HG03108 (cell line): ENCODE data around the gene ADGRG7.
"Not testable (repeated sequence)": the region's sequence is repeated elsewhere in the genome, so short reads cannot be mapped to it uniquely, and the experiment has no call there.

Experiments used
- ATAC-seq: cut with Tn5 transposase; IDR thresholded peaks from one replicate; pipeline ENCODE4 v1.9.1; 2021; ENCODE audit warnings: moderate library complexity; ENCODE audit not compliant: unreplicated experiment

The ADGRG7 gene, protein sequence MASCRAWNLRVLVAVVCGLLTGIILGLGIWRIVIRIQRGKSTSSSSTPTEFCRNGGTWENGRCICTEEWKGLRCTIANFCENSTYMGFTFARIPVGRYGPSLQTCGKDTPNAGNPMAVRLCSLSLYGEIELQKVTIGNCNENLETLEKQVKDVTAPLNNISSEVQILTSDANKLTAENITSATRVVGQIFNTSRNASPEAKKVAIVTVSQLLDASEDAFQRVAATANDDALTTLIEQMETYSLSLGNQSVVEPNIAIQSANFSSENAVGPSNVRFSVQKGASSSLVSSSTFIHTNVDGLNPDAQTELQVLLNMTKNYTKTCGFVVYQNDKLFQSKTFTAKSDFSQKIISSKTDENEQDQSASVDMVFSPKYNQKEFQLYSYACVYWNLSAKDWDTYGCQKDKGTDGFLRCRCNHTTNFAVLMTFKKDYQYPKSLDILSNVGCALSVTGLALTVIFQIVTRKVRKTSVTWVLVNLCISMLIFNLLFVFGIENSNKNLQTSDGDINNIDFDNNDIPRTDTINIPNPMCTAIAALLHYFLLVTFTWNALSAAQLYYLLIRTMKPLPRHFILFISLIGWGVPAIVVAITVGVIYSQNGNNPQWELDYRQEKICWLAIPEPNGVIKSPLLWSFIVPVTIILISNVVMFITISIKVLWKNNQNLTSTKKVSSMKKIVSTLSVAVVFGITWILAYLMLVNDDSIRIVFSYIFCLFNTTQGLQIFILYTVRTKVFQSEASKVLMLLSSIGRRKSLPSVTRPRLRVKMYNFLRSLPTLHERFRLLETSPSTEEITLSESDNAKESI

DNA sequence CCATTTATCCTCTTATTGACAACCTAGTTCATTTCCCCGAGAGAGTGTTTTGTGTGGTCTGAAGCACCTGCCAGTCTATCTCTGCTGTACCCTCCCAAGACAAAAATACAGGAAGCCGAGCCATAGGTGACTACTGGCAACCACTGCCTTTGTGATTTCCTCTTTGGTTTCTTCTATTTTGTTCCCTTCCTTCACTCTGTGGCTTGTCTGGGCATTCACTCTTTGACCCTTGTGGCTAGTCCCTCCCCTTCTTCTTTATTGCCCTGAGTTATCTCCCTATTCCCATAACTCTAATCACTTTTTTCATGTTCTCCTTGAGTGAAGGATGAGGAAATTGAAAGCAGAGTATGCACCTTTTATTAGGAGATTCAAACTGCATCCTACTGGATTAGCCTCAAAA is at the start of gene ADGRG7:
ADGRG7 (plus strand) TSS at position 297 of the 400 bp plus-strand sequence. CDS start 256 bp downstream, outside the sequence.
- no peak for ATAC-seq

DNA sequence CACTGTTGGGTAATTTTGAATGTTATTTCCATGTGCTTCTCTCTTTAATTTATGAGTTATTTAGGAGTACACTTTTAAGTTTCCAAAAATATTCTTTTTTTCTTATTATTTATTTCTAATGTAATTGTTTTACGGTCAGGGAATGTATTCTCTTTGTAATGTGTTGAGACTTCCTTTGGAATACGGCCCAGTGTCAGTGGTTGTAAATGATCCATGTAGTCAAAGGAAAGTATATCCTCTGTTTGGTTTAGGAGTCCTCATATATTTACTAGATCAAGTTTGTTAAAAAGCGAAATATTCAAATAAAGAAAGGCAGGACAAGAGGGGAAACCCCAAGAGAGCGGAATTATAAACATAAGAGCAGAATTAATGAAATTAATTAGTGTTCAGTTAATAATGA is 49.0 kb upstream of the ADGRG7 start:
- no peak for ATAC-seq

DNA sequence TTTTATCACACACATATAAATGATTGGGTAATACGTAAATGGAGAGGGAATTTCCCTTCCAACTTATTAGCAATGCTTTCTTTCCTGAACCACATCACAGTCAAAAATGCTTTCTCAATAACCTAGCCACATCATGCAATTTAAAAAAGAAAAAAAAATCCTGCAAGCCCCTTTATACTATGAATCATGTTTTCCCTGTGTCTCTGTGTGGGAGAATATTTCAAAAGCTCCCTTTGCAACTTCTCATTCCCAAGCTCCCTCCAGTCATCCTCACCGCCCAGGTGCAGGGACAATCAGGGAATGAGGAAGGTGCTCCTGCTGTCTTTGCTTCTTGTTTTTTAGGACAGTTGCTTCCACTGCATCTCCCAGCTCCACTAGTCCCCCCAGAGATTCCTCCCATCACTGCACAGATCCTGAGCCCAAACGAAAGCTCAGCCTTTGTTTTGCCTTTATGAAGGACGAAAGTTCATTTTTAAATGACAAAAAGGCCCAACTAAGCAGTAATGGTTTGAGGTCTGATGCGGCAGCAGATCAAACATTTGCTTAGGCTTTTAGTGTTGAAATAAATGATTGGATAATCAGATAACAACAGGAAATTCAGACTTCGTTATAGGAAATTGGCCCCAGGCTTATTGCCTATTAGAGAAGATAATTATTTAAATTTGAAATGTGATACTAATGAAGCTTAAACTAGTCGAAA is 47.8 kb upstream of the ADGRG7 start:
- ATAC-seq = no peak

DNA sequence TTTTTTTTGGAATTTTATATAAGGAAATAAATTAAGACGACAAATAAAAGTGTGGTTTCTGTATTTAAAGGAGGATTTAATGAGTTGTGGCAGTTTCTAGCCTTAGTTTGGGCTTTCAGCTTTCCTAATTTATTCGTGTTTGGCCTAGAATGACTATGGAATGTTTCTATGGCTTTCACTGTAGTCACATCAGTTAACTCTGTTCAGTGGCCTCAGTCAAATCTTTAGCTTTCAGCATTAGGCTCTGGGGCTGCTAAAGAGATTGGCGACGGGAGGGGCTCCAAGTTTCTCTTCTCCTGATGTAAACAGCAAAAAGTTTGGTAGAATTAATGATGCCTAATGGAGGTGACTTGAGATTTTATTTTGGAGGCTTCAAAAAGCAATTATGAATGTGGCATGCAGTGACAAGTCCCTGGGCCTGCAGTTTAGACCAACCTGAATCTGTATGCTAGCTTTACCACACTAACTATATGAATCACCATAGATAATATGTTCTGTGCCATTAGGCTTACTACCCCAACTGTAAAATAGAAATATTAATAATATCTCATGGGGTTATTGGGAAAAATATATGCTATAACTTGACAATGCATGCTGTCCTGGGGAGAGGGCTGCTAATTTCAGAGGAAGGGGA is 47.1 kb upstream of the ADGRG7 start:
- no peak for ATAC-seq

DNA sequence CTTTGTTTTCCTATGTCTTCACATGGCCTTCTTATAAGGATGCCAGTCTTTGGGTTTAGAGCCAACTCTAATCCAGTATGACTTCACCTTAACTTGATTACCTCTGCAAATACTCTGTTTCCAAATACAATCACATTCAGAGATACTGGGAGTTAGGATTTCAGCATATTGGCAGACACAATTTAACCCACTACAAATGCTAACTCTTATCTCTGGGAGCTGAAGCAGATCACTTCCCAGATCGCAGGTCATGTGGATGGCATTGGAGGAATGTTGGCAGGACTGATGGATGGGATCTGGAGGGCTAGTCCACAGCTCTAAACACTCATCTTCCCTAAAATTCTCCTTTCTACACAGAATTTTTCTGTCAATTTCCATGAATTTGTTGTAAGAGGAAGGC is 46.2 kb upstream of the ADGRG7 start:
- no peak for ATAC-seq

DNA sequence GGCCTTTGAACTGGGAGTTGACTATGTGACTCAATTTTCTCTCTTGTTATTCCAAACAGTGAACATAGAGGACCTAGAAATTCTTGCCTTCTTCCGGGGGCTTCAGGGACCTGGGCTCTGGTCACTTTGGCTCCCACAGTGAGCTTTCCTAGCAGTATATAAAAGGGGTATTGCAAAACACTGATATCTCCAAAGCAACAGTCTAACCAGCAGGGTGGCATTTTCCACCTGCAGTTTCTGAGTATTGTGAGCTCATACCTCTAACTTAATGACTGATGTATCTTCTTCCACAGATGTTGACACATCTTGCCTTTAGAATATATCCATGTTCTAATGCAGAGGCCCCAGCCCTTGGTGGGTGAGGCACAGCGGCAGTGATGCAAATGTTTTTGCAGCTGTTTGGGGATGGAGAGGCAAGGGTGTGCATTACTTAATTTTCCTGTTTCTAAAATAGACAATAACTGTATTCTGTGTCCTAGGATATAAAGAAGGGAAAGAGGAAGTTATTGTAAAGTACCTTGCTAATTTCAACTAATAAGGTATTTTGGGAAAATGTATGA is 45.7 kb upstream of the ADGRG7 start:
- ATAC-seq = no peak

DNA sequence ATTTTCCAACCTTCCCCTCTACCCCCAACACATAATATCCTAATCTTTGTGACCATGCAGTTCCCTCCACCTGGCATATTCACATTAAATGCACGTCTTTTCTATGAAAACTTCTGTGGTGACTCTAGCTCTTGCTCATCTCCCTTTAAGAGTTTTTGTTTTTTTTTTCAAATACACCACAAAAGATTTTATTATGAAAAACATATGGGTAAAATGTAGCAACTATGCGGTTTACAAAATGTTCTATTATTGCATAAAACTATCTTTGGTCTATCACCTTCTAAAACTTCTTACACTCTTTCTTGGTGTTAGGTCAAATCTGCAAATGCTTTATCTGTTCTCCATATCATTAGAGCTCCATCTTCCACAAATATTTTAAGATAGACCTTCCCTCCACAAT is 38.6 kb upstream of the ADGRG7 start:
- no peak for ATAC-seq

DNA sequence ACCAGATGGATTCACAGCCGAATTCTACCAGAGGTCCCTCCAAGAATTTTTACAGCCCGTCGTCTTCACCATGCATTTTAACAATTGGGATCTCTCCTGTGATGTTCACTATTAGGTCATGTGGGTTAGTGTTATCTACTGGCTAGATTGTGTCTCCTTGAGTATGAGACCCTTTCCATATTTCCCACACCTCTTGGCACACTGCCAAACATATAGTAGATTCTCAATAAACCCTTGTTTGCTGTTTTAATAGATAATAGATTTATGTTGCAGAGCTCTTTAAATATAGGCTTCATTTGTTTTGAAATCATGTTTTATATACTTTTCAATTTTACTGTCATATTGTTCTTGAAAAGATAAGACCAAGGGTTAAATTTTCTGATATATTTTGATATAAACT is 34.9 kb upstream of the ADGRG7 start:
- ATAC-seq = no peak

DNA sequence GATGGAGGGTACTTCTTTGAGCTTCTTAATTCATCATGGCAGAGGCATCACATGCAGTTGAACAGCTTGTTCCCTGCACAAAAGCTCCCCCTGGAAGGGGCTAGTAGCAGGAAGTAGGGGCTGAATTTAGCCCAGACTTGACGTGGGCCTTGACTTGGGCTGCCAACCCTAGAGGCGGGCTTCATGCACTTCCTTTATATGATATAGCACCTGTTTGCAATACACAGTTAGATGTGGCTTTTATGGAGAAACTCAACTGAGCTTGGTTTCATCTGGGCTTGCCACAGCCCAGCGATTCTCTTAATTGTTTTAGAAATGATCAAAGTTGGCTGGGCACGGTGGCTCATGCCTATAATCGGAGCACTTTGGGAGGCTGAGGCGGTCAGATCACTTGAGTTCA is 33.7 kb upstream of the ADGRG7 start:
- no peak for ATAC-seq

DNA sequence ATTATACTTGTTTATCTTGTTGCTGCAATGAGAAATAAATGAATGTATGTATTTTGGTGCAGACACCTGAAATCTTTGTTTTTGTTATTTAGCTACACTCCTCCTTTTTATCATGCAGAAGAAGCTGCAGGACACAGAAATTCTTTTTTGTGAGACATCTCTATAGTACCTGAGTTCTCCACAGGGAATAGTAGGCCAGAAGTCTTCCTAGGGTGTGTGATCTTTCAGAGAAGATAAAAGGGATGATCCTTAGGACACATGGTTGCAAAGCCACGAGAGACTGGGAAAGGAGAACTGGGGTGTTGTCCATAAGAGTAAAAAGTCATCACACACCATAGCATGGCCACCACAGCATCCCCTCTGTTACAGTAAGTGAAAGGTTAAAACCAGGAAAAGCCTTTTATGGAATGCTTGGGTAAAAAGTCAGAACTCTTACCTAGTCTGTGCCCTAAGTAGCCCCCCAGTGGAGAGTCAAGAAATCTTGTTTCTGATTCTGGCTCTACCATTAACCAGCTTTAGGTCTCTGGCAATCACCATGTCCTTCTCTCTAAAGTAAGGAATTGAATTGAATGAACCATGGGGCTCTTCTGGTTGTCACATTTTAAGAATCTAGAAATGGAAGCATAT is 31.9 kb upstream of the ADGRG7 start:
- no peak for ATAC-seq

DNA sequence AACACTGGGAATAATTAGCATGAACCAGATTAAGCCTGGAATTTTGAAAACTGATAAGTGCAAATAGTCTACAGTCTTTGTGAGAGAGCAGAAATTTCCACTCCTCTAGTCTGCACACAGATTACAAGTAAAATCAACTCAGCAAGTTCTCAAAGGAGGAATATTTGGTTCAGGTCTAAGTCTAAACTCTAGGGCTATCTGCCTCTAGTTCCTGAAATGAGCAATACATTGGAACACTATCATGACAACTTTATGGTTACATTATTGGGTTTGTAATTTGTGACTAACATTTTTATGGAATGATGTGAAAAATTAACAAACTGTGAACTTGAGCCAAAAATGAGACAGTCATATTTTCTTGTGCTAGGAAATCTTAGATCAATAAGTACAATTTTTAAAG is 30.8 kb upstream of the ADGRG7 start:
- ATAC-seq = no peak

DNA sequence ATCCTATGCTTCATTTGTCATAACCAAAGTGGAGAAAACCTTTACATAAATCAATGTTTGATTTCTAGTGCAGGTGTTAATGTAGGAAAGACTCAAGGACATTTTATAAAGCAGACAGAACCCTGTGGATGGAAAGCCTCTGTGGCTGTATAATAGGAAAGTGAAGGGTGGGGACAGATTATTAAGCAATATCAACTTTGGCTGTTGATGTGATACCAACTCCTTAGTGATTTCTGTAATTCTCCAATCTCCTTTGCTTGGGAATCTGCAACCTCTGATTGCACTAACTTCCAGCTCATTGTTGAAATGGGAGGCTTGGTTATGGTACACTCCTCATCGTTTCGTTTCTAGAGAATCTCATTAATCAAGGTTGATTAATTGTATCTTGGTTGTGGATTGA is 29.3 kb upstream of the ADGRG7 start:
- no peak for ATAC-seq

DNA sequence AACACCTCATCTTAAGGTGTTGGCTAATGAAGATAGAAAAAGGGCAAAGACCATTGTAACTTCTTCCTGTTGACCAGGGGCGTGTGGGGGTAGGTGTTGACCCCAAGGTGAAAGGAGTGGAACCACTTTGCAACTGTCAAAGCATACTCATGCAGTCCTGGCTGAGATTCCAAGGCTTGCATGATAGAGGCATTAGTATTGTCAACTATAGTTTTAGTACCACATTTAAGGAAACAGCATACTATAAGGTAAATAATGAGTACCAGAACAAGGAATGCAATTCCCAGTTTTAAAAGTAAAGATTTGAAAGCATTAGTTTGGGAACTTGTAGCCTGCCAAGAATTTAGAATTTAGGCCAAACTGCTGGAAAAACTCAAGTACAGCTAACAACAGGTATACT is 27.8 kb upstream of the ADGRG7 start:
- no peak for ATAC-seq

DNA sequence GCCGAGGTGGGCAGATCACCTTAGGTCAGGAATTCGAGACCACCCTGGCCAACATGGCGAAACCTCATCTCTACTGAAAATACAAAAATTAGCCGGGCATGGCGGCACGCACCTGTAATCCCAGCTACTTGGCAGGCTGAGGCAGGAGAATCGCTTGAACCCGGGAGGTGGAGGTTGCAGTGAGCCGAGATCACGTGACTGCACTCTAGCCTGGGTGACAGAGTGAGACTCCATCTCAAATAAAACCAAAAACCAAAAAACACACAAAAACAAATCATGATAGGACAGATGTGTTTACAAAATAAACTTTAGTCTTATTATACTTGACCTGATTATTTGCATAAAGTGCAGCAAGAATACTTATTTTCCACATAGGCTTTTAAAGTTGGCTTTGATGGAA is 27.2 kb upstream of the ADGRG7 start:
- ATAC-seq = not testable (repeated sequence)

DNA sequence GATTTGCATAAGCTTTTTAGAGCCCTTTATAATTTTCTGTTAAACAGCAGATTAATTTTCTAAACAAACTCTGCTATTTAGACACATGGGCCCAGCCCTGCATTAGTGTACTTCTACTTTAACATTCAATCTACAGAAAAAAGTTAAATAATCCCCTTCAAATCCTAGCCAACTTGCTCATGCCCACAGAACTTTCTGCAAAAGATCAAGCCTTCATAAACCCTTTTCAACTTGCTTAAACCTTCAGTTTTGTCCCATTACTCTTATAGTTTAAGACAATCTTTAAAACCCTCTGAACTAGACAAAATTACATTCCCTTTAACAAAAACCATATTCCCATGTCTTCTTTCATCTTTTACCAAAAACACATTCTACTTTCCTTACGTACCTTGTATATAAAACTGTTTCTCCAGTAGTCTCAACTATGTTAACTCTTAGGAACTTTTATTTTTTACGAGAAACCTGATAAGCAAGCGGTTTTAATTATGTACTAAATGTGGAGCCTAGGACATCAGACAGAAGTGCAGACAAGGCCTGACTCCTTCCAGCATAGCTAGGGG is 25.2 kb upstream of the ADGRG7 start:
- no peak for ATAC-seq

DNA sequence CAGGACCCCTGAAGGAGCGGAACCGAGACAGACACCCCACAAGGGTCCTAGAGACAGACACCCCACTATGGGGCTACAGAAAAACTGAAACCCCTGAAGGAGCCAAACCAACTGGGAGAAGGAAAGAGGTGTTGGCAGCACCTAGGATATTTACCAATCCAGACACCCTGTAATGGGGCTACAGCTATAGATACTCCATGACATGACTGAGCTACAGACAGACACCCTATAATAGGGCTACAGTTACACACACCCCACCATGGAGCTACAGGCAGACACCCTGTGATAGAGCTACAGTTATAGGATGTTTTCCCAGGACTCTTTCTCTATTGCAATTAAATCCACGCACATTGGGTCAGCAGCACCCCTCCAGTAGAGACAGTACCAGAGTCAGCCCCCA is 22.6 kb upstream of the ADGRG7 start:
- ATAC-seq = no peak

DNA sequence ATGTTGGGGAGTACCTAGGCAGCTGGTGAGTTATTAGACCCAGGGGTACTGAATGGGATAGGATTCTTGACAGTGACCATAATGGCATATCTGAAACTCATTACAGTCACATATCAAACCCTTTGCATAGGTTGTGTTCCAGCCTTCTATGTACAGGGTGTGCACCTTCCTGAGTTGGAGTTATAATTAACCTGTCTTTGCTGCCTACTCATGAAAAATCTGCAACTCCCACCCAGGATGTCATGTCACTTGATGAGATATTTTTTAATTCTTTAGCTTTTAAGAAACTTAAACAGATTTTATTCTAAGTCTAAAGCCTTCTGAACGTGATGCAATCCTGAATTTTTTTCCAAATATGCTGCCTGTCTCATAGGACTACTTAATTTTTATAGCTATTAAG is 21.1 kb upstream of the ADGRG7 start:
- no peak for ATAC-seq

DNA sequence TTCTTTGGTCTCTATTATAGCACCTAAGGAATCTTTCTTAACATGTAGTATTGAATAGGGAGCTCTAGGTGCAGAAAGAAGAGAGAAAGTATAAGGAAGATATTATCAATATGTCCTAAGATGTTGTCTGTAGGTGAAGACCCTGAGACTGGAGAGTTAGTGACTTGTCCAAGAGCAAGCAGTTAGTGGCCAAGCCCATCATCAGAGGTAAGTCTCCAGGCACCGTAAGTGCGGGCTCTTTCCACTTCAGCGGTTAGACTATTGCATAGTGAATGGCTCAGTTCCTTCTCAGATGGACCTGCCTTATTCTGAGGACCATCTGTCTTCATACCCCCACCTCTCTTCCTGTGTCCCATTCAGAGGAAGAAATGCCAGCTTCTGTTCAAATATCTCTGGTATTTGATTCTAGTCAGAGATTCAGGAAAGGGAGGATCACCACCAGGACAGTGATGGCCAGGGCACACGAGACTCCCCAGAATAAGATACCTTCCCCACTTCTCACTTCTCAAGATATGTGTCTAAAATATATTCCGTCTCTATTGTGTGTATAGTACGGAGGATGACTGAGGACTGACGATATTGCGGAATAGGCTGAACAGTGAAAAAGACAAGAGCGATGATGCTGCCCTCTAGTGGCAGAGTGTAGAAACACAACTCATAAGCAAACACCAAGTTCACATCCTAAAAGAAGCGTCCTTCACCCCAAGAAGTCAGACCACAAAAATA is 19.1 kb upstream of the ADGRG7 start:
- peak; percentile 78 for ATAC-seq

DNA sequence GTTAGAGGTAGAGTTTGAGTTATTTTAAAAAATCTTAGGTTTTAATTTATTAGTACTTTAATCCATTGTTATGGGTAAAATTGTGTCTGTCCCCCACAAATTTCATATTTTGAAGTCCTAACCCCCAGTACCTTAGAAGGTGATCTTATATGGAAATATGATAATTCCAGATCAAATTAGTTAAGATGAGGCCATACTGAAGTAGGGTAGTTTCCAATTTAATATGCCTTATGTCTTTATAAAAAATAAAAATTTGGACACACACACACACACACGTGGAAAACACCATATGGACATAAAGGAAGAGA is 18.6 kb upstream of the ADGRG7 start:
- ATAC-seq = no peak

DNA sequence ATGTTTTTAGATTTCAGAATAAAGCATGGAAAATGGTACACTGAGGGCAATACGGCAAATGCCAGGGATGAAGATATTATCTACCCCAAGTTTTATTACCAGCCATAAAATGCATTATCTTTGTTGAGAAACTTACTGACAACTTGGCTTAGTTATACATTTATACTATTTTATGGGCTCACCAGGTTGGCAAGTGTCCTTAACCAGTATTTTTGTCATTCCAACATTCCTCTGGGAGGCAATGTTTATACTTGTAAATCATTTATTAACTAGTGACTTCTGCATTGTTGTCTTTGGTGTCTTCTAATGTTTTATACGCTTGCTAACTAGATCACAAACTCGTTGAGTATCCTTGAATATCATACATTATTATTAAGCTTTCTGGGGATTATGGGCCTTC is 18.0 kb upstream of the ADGRG7 start:
- no peak for ATAC-seq
